ENCODE results near the gene HSPA1A.
"Not testable (repeated sequence)": the region's sequence is repeated elsewhere in the genome, so short reads cannot be mapped to it uniquely, and the experiment has no call there.

The HSPA1A gene

DNA sequence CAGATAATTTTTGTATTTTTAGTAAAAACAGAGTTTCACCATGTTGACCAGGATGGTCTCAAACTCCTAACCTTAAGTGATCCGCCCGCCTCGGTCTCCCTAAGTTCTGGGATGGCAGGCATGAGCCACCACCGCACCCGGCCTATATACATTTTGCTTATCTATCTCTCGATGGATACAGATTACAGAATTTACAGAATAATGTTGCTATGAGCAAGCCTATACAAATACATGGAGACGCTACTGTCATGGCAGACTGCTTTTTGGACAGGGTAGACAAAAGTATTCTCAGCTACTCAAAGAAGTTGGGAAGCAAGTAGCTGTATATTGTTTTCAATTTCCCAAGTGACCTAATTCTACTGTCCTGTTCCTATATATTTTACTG, 1.9 kb upstream of the HSPA1A start:
- DNase-seq, result no peak

DNA sequence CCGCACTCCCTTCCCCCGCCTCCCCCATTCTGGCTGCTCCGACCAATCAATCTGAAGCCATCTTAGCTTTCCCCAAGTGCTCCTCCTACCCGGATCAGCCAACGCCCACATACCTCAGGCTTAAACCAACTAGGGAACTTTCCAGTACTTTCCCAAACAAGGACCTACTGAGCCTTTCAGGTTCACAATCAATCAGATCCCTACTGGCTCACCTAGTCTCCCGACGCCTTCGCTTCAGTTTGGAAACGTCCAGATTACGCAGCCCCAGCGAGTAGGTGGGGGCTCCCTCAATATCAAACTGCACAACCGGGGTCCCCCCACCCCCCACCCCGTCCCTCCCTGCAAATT, 692 bp upstream of the HSPA1A start:
- DNase-seq, result peak; percentile 45 to 64

DNA sequence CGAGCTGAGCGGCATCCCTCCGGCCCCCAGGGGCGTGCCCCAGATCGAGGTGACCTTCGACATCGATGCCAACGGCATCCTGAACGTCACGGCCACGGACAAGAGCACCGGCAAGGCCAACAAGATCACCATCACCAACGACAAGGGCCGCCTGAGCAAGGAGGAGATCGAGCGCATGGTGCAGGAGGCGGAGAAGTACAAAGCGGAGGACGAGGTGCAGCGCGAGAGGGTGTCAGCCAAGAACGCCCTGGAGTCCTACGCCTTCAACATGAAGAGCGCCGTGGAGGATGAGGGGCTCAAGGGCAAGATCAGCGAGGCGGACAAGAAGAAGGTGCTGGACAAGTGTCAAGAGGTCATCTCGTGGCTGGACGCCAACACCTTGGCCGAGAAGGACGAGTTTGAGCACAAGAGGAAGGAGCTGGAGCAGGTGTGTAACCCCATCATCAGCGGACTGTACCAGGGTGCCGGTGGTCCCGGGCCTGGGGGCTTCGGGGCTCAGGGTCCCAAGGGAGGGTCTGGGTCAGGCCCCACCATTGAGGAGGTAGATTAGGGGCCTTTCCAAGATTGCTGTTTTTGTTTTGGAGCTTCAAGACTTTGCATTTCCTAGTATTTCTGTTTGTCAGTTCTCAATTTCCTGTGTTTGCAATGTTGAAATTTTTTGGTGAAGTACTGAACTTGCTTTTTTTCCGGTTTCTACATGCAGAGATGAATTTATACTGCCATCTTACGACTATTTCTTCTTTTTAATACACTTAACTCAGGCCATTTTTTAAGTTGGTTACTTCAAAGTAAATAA, 2.0 kb downstream of the HSPA1A start:
- not testable (repeated sequence) for DNase-seq

DNA sequence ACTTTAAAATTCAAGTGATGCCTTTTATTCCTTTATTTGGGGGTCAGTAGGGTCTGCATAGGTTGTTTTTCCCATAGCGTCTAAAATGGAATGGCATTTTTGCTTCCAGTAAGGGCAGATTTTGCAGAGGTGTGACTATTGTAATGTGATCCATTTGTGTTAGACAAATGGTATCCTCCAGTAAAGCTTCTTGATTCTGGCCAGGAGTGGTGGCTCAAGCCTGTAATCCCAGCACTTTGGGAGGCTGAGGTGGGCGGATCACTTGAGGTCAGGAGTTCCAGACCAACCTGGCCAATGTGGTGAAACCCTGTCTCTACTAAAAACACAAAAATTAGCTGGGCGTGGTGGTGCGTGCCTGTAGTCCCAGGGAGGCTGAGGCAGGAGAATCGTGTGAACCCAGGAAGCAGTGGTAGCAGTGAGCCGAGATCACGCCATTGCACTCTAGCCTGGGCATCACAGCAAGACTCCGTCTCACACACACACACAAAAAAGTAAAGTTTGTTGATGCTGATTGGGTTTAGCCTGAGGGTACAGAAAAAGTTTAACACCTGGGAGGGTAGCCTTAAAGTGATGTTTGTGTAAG, 2.7 kb downstream of the HSPA1A start:
- not testable (repeated sequence) for DNase-seq

DNA sequence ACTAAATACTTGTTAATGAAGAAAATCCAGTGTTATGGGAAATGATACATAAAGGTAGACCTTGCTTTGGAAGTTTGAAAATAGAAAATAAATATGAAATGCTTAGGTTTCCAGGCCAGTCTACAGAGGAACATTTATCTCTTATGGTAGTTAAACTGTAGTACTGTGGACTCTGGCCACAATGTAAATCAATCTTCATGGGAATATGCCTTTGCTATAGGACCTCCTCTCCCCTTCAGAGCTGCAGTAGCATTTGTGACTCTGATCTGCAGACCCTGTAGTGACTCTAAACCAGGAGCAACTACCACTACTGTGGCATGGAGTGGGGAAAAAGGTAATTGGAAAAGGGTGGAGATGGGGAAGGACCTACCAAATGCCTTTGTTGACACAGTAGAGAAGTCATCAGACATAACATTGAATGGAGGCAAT, 4.5 kb downstream of the HSPA1A start:
- no peak for DNase-seq

DNA sequence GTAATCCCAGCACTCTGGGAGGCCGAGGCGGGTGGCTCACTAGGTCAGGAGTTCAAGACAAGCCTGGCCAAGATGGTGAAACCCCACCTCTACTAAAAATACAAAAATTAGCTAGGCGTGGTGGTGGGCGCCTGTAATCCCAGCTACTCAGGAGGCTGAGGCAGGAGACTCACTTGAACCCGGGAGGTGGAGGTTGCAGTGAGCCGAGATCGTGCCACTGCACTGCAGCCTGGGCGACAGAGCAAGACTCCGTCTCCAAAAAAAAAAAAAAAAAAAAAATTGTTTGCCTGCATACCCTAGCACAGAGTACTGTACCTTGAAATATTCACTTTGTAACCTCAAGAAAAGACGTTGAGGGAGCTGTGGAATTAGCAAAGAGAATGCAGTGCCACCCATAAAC, 5.1 kb downstream of the HSPA1A start:
- DNase-seq, result not testable (repeated sequence)

DNA sequence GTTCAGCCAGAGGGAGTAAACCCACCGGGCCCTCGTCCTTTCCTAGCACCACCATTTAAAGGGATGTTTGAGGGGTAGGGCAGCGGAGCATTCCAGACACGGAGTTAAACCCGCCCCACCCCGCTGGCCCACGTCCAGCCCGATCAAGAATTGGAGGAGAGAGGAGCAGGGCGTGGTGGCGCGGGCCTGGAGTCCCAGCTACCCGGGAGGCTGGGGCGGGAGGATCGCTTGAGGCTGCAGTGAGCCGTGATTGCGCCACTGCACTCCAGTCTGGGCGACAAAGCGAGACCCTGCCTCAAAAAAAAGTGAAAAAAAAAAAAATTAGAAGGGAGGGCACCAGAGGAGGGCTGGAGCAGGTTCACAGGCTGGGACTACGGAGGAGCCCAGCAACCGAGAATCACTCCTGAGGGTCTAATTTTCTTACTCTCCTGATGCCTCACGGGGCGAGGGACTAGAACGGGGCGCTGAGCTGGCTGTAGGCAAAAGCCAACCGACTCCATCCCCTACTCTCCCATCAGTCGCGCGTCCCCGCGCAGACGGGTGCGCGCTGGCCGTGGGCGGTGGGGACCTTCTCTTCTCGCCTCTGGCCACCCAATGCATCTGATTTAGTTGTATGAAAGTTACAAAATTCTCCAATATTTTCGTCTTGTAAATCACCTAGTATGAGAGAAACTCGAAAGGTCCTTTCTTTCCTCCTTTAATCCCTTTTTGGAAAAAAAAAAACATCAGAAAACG, 6.1 kb downstream of the HSPA1A start:
- DNase-seq, result peak; percentile 73 to 76

DNA sequence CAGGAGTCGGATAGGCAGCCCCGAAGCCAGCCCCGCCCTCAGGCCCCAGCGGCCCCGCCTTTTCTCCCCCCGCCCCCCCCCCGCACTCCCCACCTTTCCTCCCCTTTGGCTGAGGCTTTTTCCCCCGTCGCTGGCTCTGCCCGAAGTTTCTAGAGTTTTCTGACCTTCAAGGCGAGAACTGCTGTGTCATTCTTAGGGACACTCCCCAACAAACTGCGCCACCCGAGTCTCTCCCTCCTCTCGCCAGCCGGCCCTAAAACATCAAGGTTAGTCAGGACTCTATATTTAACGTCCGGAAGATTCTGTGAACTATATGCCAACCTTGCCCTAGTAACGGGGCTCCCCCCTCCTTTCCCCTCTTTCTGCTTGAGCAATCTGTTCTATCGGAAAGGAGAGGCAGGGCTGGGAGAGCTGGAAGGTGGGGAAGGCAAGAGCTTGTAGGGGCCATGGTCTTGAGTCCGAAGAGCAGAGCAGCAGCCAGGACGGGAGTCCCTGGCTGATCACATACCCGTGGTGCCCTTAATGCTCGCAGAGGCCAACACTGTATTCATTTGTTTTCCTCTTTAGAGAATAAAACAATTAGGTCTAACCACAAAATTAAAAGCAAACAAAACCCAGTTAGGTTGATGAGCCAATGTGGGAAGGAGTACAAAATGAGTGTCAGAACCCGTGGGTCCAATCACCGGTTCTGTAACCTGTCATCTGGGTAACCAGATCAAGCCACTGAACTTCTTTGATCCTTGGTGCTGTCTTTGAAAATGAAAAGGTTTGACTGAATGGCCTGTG, 6.9 kb downstream of the HSPA1A start:
- peak in 1 of 2 donors; percentile 47 for DNase-seq

DNA sequence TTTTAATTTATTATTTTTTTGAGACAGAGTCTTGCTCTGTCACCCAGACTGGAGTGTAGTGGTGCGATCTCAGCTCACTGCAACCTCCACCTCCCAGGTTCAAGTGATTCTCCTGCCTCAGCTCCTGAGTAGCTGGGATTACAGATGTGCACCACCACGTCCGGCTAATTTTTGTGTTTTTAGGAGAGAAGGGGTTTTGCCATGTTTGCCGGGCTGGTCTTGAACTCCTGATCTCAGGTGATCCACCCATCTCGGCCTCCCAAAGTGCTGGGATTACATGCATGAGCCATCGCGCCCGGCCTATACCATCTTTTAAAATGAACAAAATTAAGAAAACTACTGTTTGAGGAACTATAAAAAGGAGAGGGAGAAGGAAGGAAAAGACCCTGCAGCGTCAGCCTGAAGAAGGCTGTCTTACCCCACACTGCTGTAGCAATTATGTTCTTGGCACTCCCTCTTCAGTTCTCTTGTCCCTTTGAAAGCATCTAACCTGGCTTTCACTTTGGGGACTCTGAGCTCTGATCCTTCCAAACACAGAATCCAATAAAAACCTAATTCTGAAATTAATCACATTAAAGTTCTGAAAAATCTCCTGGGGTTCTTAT, 8.4 kb downstream of the HSPA1A start:
- DNase-seq, result not testable (repeated sequence)

DNA sequence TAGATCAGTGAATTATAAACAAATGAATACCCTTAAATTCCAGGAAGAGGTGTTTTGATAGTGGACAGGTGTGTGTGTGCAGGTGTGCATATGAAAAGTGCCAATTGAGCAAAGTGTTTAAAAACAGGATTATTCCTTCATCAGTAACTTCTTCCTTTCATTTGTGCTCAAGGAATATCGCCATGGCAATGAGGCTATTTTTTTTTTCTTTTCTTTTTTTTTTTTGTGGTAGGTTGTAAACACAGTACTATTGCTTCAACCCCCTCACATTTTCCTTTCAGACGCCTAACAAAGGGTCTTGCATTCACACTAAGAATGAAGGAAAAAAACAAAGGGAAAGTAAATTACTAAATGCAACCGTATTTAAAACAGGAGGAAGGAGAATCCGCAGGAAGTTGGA, 10.2 kb downstream of the HSPA1A start:
- no peak for DNase-seq

DNA sequence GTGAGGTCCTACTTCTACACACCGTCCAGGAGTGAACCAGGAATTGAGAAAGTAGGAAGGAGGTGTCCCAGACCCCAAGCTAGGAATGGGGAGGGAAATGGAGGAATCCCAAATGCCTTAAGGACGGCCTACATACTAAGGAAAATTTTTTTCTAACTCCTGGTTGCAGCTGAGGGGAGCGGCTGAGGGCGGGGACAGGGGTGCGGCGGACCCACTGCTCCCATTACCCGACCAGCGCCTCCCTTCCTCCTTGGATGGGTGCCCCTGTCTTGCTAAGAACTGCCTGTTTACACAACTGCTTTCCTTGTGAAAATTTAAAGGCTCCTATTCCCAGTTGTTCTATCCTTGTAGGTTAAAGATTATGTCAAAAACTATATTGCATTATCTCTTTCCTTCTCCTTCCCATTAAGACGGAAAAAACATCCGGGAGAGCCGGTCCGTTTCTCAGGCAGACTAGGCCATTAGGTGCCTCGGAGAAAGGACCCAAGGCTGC, 11.5 kb downstream of the HSPA1A start:
- no peak for DNase-seq

DNA sequence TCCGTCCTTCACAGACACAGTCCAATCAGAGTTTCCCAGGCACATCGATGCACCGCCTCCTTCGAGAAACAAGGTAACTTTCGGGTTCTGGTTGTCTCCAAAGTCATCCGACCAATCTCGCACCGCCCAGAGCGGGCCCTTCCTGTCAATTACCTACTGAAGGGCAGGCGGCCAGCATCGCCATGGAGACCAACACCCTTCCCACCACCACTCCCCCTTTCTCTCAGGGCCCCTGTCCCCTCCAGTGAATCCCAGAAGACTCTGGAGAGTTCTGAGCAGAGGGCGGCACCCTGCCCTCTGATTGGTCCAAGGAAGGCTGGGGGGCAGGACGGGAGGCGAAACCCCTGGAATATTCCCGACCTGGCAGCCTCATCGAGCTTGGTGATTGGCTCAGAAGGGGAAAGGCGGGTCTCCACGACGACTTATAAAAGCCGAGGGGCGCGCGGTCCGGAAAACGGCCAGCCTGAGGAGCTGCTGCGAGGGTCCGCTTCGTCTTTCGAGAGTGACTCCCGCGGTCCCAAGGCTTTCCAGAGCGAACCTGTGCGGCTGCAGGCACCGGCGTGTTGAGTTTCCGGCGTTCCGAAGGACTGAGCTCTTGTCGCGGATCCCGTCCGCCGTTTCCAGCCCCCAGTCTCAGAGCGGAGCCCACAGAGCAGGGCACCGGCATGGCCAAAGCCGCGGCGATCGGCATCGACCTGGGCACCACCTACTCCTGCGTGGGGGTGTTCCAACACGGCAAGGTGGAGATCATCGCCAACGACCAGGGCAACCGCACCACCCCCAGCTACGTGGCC, 12.1 kb downstream of the HSPA1A start, which contains the start of gene HSPA1B:
TSS of gene HSPA1B (plus strand) at position 453 of the 794 bp plus-strand sequence. CDS start at position 666, 213 bp downstream.
- peak; percentile 83 to 89 for DNase-seq

DNA sequence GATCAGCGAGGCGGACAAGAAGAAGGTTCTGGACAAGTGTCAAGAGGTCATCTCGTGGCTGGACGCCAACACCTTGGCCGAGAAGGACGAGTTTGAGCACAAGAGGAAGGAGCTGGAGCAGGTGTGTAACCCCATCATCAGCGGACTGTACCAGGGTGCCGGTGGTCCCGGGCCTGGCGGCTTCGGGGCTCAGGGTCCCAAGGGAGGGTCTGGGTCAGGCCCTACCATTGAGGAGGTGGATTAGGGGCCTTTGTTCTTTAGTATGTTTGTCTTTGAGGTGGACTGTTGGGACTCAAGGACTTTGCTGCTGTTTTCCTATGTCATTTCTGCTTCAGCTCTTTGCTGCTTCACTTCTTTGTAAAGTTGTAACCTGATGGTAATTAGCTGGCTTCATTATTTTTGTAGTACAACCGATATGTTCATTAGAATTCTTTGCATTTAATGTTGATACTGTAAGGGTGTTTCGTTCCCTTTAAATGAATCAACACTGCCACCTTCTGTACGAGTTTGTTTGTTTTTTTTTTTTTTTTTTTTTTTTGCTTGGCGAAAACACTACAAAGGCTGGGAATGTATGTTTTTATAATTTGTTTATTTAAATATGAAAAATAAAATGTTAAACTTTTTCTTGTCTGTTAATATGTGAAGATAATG, 14.4 kb downstream of the HSPA1A start:
- no peak for DNase-seq

DNA sequence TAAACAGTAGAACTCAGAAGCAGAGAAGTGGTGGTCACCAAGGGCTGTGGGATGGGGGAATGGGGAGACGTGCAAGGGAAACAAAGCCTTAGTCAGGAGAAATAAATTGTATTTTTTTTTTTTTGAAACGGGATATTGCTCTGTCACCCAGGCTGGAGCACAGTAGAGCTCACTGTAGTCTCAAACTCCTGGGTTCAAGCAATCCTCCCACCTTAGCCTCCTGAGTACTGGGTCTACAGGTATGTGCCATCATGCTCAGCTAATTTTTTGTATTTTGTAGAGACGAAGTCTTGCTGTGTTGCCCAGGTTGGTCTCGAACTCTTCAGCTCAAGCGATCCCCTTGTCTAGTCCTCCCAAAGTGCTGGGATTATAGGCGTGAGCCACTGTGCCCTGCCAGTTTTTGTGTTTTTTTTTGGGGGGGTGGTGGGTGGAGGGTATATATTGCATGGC, 15.6 kb downstream of the HSPA1A start:
- no peak for DNase-seq

DNA sequence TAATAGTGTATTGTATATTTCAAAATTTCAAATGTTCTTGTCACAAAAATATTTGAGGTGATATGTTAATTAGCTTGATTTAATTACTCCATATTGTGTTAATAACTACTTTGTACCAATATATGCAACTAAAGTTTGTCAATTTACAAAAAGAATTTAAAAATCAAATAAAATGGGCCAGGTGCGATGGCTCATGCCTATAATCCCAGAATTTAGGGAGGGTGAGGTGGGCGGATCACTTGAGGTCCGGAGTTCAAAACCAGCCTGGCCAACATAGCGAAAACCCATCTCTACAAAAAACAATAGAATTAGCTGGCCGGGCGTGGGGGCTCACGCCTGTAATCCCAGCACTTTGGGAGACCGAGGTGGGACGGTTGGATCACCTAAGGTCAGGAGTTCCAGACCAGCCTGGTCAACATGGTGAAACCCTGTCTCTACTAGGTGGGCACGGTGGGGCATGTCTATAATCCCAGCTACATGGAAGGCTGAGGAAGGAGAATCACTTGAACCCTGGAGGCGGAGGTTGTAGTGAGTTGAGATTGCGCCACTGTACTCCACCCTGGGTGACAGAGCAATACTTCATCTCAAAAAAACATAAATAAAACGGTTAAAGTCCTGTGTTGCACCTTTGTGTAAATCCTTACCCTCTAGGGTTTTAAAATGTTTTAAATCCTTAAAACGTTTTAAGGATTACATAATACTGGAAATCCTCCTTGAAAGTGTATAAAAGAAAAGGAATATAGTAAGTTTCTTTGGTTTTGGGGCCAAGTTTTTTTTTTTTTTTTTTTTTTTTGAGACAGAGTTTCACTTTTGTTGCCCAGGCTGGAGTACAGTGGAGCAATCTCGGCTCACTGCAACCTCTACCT, 16.2 kb downstream of the HSPA1A start:
- no peak for DNase-seq

DNA sequence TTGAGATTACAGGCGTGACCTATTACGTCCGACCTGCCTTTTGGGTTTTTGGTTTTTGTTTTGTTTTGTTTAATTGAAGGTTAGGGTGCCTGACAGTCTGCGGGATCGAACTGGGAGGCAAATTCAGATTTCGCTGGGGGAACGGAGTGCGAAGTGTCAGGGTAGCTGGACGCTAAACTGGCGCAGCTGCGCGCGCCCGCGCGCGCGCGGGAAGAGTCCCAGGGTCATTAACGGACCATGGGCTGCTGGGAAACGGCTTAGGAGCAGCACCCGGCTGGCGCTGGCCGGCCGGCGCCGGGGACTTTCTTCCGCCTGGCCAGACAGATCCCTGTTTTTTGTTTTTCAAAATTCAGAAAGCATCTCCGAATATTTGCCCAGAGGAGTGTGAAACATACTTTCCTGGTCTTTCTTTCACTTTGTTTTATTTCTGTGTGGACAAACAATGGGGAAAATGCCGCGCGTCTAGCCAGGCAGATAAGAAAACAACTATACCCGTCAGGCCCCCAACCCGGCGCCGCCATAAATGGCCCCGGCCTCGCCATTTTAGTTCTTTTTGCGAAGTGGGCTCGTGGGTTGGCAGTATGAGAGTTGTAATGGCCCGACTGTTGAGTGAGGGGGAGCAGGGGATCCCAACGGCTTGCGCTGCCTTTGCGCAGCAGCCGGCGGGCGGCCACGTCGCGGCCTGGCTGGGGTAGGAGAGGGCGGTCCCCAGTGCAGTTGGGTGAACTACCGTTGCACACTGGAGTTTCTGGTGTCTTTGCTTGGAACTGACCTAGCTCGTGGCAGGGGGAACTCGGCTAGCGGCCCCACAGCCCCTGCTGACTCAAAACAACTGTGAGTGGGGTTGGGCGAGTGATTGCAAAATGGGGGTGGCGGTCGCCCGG, 19.3 kb downstream of the HSPA1A start:
- DNase-seq, result peak; percentile 76 to 79

DNA sequence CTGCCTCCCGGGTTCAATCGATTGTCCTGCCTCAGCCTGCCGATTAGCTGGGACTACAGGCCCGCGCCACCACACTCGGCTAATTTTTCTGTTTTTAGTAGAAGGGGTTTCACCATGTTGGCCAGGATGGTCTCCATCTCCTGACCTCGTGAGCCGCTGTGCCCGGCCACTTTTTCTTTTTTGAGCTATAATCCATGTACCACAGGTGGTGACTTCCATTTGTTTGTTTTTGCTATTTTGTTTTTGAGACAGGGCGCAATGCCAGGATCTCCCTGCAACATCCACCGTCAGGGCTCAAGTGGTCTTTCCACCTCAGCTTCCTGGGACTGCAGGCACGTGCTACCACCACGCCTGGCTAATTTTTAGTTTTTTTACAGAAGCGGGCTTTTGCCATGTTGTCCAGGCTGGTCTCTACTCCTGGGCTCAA, 20.7 kb downstream of the HSPA1A start:
- DNase-seq, result no peak

DNA sequence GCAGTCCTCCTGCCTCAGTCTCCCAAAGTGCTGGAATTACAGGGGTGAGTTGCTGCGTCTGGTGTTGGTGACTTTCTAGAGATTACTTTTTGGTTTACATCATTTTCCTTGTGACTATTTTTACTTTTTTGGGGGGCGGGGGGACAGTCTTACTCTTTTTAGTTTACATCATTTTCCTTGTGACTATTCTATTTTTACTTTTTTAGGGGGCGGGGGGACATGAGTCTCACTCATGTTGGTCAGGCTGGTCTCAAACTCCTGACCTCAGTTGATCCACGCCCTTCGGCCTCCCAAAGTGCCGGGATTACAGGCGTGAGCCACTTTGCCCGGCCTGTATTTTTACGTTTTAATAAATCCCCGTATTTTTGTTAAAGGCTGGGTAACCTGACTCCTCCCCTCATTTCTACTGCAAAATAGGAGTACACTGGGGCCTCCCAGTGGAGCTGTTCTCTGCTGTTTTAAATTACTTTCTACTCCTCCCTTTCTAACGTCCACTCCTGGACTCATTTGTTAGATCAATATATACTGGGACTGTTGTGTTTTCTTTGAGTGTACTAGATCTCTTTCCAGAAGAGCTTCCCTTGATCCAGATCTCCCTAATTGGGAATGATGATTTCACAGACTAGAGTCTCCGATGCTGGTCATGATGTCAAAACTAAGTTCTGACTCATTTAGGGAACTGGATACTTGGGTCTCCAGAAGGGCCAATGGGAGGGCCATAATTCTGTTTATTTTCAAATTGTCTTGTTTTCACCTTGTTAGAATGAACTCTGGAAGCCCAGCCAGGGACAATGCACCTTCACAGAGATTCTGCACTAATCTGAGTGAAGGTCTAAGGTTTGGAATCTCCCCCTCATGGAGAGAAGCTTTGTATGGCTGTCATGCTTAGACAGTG, 21.4 kb downstream of the HSPA1A start:
- DNase-seq, result no peak
